GM21390 (cell line): ENCODE results near the gene COMT.
A peak's percentile ranks its signal among the peaks of the same experiment; 100 is the strongest.
"Not testable (repeated sequence)": the region's sequence is repeated elsewhere in the genome, so short reads cannot be mapped to it uniquely, and the experiment has no call there.

Experiments used
- ATAC-seq: cut with Tn5 transposase; IDR thresholded peaks from one replicate; pipeline ENCODE4 v1.9.1; 2021; ENCODE audit not compliant: unreplicated experiment

COMT gene

DNA sequence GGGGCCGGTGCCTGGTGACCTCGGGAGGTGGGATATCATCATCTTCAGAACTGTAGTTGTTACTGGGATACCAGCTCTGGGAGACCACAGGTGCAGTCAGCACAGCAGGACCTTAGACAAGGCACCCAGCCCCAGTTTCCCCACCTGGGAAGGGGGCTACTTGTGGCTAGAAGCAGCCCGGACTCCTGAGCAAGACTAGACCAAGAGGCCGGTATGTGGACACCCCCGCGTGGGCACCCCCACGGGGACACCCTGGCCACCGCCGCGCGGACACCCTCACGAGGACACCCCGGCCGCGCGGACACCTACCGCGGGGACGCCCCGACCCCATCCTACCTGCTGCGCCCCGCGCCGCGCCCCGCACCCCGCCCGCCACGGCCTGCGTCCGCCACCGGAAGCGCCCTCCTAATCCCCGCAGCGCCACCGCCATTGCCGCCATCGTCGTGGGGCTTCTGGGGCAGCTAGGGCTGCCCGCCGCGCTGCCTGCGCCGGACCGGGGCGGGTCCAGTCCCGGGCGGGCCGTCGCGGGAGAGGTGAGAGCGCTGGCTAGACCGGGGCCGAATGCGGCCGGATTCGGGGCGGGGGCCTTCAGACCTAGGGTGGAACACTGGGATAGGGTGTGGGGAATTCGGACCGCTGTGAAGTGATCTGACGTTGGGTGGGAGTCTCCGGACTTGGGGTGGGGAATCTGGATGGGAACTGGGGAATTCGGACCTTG lies at the start of gene COMT, which contains the start of gene TXNRD2:
TSS of gene COMT (plus strand) at position 408 of the 718 bp plus-strand sequence. CDS start 20,755 bp downstream, outside the sequence.
TSS of gene TXNRD2 (minus strand) at position 454 of the 718 bp plus-strand sequence. CDS start at position 439, 15 bp downstream.
- peak; percentile 61 for ATAC-seq

DNA sequence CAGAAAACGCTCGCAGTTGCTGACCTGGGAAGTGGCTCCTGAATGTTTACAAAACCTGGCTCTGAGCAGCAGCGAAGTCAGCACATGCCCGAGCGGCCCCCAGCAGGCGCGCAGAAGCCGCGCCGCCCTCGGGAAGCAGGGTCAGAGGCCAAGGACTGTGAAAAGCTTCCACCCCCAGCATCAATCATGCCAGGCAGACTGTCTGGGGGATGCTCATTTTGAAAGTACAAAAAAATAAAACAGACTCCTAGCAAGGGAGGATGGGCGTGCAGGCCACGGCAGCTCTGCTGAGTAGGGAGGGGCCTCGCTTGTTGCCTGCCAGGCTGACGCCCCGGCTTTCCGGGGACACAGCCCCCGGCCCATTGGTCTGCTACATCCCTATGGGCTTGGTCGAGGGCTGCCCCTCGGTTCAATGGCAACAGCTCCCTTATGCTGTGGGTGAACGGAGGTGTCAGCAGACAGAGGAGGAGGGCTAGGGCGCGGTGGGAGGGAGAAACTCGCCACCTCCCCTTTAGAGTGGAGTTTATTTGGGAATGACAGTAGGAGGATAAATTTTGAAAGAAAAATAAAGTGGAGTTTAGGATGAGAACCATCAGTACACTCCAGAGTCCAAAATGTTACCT lies 49.2 kb upstream of the COMT start:
- ATAC-seq: no peak

DNA sequence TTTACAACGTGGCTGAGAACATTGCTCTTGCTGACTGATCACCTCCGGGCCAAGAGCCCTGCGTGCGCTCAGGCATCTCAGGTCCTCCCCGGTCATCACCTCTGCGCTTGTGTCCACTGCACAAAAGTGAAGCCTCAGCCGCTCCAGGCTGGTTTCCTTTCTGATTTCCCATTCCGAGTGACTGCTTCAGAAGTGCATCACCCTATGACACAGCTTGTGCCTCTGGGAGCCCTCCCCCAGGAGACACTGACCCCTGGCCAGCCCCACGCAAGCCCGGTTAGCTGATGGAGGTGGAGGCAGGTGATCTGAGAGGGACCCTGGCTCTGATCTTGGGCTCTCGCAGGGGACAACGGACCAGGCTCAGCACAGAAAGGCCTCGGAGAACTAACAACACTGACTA lies 48.6 kb upstream of the COMT start:
- no peak for ATAC-seq

DNA sequence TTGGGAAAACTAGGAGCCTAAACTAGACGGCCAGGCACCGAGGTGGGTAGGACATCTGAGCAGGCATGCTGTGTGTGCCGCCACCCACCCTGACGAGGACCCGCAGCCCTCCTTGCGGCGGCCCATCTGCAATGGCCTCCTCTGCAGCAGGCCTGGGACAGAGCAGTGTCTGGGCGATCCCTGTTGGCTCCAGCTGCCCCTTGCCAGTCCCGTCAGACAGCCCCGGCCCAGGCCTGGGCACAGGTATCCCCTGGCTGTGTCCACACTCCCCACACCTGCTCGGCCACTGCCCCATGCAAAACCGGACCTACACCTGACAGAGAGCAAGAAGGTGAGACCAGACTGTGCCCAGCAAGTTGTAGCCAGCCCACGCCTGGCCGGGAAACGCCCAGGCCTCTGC lies 48.2 kb upstream of the COMT start:
- ATAC-seq: no peak

DNA sequence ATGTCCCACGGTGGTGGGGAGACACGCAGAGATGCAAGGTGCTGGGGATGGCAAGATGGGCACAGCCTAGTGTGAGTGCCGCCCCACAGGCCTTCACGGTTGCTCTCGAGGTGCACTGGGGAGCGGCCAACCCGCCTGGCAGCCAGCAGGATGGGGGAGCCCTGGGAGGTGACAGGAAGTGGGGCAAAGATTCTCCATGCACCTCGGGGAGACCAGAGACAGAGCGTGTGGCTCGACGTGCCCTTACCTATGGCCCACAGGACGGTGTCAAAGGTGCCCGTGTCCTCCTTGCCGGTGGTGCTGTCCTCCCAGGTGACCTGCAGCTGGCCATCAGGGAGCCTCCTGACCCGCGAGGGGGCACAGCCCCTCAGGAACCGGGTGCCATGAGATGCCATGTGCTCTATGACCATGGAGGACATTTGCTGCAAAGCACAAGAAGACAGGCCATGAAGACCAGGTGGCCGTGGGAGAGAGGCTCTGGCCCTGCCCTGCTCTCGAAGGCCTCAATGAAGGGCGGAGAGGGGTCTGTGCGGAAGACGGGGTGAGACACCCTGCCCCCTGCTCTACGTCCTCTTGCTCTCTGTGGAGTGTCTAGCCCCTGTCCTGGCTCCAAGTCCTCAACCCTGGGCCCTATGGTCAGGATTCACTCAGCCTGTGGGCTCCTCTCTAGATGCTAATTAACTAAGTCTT lies 46.3 kb upstream of the COMT start:
- no peak for ATAC-seq

DNA sequence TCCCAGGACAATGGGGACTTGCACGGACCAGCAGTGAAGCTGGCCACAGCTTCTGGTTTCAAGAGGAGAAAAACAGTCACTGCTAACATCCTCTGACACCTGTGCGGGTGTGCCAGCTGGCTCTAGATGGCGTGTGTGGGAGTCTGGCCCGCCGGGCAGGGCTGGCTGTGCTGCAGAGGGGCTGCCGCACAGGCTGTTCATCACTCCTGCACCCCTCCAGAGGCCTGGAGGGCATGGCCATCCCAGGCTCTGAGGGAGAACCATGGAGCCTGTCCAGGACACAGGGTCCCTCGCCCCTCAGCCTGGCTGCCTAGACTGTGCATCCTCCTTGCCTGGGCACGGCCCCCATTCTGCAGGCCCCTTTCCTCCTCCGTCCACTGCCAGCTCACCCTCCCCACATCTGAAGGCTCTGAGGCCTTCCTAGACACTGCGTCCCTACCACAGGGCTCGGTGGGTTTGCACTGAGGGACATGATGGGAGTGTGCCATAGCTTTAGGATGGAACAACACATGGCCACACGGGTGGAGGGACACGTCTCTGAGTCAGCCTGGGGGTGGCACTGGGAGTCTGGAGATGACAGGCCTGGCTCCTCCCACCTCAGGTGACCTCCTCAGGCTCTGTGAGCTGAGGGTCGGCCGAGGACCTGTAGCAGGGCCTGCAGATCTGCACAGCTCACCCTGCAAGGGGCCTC lies 44.8 kb upstream of the COMT start:
- no peak for ATAC-seq

DNA sequence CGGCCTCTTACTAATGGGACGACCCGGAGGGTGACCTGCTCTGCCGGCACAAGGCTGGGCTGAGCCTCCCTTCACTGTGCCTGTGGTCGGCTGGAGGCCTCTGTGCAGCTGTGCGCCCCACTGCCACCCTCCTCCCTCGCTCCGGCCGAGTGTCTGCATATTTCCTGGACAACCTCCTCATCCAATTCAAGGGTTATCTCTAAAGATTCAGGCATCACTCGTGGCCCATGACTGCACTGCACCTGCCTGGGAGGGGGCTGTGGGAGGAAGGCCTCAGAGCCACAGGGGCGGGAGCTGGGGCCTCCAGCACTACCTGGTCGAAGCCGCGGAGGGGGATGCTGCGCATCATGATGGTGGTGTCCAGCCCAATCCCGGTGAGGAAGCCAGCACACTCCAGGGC lies 43.8 kb upstream of the COMT start:
- ATAC-seq: no peak

DNA sequence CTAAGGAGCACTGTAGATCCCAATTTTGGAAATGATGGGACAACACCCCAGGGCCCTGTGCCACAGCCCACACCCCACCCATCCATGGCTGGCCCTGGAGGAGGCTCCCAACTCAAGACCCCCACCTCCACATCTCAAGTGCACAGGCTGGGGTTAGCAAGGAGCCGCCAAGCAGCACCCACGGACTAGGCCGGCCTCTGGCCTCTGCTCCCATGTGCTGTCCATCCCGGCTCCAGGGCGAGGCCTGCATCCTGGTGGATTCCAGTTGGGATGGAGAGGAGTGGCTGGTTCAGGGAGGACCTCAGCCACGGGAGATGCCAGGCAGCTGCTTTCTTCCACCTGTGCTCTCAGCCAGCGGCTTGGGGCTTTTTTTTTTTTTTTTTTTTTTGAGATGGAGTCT lies 43.4 kb upstream of the COMT start:
- no peak for ATAC-seq

DNA sequence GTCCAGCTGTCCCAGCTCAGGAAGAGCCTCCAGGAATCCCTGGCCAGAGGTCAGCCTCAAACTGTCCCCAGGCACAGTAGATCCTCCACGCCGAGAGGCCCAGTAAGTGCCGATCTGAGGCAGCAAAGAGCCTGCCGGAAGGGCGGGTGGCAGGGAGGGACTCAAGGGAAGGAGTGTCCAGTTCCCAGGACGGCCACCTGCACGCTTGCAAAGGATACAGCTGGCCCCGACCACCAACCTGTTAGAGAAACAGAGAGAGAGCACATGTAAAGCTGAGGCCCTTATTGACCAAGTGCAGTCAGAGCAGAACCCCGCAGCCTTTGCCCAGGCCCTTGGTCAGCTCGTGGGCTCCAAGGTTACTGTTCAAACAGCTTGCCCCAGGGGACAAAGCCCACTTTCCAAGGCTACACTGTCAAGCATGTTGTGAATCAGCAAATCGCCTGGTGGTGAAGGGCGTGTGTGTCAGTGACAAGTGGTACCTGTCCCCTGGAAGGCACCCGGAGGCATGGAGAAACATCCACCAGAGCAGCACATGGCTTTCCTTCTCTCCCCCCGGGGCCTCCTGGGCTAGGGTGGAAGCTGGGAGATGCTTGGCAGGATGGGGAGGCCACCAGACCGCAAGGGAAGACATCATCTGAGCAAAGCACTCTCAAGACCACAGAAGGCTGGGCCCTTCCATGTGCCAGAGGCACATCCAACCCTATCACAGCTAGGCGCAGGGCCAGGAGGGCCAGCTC lies 42.6 kb upstream of the COMT start:
- ATAC-seq: no peak

DNA sequence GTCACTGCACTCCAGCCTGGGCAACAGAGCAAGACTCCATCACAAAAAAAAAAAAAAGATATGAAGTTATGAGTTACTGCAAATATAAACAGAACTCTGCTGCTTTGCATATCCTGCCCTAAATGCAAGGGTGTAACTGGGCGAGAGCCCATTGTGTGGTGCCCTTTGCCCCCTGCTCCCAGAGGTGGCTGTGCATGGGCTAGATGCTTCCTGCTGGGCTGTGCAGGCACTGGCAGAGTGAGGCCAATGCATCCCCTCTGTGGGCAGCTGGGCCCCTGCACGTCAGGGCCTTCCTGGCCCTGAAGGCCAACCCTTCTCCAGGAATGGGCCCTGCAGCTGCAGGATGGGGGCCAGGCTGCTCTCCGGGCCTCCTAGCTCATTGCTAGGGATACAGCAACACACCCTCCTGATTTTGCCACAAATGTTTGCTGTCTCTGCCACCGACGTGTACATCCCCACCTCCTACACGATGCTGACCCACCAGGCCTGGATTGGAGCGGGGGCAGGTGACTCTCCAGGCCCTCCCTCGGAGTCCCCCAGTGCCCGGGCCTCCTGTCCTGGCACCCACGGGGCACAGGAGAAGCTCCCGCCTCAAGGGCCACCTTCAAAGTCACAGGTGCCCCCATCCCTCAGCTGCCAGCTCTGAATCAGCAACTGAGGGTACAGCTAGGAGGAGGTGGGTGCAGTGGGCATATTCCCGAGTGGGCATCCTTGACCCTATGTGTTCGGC lies 40.7 kb upstream of the COMT start:
- no peak for ATAC-seq

DNA sequence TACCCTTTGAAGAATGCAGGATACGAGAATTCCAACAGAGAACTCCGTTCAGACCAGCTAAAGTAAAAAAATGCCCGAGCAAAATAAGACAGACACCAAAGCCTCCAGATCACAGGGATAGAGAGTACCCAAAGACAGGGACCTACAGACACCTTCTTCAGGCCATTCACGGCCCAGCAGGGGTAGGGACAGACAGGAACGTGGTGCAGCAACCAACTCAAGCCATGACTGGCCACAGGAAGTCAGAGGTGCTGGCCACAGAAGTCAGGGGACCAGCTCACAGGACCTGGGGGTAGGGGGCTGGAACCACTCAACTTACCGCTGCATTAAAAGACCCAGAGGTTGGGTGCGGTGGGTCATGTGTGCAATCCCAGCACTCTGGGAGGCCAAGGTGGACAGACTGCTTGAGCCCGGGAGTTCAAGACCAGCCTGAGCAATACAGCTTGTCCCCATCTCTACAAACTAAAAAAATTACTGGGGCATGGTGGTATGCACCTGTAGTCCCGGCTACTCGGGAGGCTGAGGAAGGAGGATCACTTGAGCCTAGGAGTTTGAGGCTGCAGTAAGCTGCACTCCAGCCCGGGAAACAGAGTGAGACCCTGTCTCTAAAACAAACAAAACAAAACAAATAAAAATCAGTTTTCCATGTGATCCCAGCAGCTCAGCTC lies 39.9 kb upstream of the COMT start:
- no peak for ATAC-seq

DNA sequence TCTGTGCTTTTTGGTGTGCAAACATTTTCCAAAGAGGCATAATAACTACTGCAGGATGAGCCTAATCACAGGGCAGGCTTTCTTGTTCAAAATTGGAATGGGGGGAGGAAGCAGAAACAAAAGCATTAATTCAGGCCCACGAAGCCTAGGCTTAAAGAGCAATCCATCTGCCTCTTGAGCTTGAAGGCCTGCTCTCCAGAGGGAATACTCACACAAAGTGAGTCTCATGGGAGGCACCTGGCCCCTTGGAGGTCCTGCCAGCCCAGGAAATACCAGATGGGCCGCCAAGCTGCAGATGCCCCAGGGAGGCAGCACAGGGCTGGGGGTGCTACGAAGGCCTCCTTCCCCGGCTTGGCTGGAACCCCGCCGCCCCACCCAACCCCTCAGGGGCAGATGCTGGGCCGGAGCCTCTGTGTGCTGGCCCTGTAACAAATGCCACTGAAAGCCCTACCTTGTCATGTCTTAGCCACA lies 39.3 kb upstream of the COMT start:
- no peak for ATAC-seq

DNA sequence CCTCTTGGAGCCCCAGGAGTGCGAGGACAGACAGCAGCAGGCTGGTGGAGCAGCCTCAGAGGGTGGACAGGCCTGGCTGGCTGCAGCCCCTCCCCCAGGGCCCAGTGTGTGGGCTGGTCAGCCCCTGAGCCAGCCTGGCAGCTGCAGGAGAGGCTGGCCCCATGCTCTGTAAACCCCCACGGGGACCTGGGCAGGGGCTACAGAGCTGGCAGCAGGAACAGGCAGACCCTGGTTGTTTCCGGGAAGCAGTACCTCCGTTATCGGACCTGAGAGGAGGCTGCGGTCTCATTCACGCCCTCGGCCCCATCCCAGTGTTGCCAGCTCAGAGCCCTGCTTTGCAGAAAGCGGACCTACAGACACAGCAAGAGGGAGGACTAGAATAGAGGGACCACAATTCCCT lies 38.5 kb upstream of the COMT start:
- ATAC-seq: no peak

DNA sequence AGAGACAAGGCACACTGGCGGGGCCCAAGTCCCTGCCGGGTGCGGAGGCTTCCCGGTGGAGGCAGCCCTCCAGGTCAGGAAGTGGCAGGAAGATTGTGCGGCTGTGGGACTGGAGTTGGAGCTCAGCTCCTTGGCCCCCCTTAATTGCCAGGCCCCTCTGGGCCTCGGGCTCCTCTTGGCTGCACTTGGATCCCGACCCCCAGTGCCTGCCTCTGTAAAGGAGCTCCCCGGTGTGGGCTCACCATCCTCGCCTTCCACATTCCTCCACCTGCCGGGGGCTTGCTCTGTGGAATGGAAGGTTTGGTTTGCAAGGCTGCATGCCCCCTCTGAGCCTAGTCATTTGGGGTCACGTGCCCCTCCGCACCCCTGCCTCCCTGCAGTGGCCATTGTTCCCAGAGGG lies 38.1 kb upstream of the COMT start:
- no peak for ATAC-seq

DNA sequence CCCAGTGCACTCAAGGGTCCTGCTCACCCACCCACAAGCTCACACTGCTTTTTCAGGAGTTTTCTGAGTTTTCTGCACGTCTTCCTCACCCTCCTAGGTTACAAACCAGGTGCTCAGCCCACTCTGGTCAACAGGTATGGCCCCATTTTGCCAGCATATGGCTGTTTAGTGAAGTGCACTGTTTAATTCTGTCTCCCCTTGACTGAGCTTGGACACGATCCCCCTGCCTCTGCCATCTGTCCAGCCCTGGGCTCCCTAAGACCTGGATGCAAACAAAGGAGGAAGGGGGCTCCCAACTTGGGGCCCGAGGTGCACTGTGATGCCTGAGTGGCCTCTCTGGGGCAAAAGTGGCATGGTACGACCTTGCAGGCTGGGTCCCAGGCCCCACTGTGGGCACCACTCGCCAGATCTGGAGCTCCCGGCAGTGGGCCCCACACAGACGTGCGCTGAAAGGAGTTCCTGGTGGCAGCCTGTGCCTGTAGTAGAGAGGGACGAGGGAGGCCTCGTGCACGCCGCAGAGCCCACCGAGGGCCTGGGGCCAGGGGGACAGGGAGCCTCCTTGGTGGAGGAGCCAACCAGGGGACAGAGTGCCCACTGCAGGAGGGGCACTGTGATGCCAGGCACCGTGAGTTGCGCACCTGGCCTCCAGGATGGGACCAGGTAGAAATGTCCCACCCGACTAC lies 37.3 kb upstream of the COMT start:
- no peak for ATAC-seq

DNA sequence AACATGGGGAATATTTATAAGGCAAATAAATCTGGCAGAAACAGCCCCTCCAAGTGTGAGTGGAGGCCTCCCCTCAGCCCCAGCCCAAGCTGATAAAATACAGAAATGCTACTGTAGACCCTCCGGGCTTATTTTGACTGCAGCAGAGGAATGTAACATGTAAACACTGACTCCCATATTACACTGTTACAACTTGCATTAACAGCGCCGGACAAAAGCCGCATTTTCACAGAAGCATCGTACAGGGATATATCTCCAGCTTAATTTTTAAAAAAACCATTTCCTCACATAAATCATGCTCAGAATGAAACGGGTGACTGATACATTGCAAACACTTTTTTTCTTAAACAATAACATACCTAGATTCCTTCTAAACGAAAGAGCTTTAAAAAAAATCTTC lies 36.6 kb upstream of the COMT start:
- ATAC-seq: no peak

DNA sequence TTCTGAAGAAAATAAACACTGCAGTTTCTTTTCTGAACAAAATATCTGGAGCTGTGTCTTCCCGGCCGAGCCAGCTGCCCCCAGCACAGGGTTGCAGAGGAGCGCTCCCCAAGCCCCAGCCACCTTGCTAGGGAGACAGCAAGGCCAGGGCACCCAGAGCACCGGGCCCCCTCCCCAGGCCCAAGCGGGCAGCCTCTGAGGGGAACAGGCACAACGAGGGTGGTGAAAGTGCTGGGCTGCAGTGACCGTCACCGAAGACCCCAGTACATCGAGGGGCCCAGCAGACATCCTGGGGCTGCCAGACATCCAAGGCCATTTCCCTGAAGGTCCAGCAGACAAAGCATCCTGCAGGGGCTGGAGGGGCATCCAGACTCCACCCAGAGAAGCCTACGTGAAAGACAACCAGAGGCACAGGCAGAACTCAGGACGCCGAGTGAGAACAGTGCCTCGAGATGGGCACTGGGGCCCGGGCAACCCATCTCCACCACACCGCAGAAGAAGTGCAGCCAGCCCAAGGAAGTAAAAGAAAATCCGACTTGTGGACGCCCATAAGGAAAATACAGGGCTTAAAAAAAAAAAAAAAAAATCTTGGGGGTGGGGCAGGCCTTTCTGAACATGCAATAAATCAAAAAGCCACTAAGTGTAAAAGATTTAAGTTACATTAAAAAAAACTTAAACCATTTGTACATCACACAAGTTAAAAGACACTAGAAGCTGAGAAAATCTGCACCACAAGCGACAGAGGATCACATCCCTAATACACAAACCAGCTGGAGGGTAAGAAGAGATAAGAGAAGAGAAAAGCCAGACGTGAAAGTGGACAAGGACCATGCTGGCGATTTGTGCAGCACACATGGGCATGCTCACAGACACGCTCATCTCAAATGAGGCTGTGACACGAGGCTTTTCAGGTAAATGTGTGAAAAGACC lies 36.0 kb upstream of the COMT start:
- ATAC-seq: no peak

DNA sequence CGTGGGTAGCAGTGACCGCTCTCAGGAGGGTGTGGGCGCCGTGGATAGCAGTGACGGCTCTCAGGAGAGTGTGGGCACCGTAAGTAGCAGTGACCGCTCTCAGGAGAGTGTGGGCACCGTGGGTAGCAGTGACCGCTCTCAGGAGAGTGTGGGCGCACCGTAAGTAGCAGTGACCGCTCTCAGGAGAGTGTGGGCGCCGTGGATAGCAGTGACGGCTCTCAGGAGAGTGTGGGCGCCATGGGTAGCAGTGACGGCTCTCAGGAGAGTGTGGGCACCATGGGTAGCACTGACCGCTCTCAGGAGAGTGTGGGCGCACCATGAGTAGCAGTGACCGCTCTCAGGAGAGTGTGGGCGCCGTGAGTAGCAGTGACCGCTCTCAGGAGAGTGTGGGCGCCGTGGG lies 34.7 kb upstream of the COMT start:
- not testable (repeated sequence) for ATAC-seq
